ENCODE data around the gene CAP2. TPM values are rescaled to one million over a fixed set of nuclear protein-coding genes. Genes with fewer than 3 reads are reported as not detected.

Gene CAP2
- total RNA-seq, 1 experiment from 2014 or later: 11.5 TPM

DNA sequence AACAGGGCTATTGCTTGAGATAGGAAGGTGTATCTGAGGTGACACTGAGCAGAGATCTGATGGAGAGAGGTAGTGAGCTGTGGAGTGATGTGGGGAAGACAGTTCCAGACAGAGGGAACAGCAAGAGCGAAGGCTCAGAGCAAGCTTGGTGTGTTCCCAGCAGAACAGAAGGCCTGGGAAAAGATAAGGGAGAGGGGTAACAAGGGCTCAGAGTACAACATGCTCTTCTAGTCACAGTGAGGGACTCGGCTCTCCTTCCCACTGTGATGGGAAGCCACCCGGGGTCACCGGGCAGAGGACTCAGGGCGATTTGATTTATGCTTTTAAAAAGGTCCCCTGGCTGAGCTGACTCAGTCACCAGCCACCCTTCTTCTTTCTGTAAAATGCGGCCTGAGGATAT is 33.7 kb downstream of the CAP2 start:
- Histone ChIP-seq H3K23ac (ENCODE audit: insufficient read length, low read depth, low read length) (no peak overlapping the region), H3K4me1 (ENCODE audit: insufficient read depth, low read length) (no peaks in the 10 kb centered on the region), H3K18ac (ENCODE audit: insufficient read length, low read depth, low read length) (no peak overlapping the region), H3K9ac (ENCODE audit: extremely low read depth, insufficient read length, low read length) (no peak overlapping the region), H4K91ac (ENCODE audit: insufficient read length, low read depth, low read length) (no peak overlapping the region), H2AK5ac (ENCODE audit: insufficient read length, low read length) (no peak overlapping the region), H3K14ac (ENCODE audit: insufficient read depth, low read length) (no peak overlapping the region), H3K27me3 (ENCODE audit: insufficient read depth, low read length) (no peaks in the 10 kb centered on the region), H3K79me1 (ENCODE audit: insufficient read depth, low read depth, low read length, poor library complexity, severe bottlenecking) (no peaks in the 10 kb centered on the region), H2AFZ (ENCODE audit: low read length) (no peak overlapping the region), H4K5ac (ENCODE audit: insufficient read length, low read depth, low read length) (no peak overlapping the region), H3K4me2 (ENCODE audit: insufficient read depth, insufficient read length, low read length) (no peak overlapping the region), H3K56ac (ENCODE audit: insufficient read length, low read depth, low read length) (no peak overlapping the region), H2BK5ac (ENCODE audit: insufficient read length, low read length) (no peak overlapping the region), H2BK12ac (ENCODE audit: insufficient read length, low read depth, low read length) (no peak overlapping the region), H4K20me1 (ENCODE audit: control insufficient read depth, insufficient read depth, insufficient read length) (no peaks in the 10 kb centered on the region), H2BK15ac (ENCODE audit: low read depth, low read length) (no peak overlapping the region), H4K8ac (replicated peaks; ENCODE audit: insufficient read length, low read depth, low read length) (no peak overlapping the region), H3K4ac (ENCODE audit: low read depth, low read length) (no peak overlapping the region), H3K27ac (ENCODE audit: insufficient read length, low read depth, low read length) (no peak overlapping the region), H2BK120ac (ENCODE audit: low read depth, low read length, poor library complexity, severe bottlenecking) (no peak overlapping the region), H3T11ph (ENCODE audit: low read length) (no peak overlapping the region), H3K23me2 (ENCODE audit: insufficient read length, low read depth, low read length, poor library complexity, severe bottlenecking) (no peaks in the 10 kb centered on the region), H3K9me3 (ENCODE audit: control insufficient read depth, low read depth, low read length) (no peaks in the 10 kb centered on the region), H2BK20ac (ENCODE audit: low read depth, low read length, poor library complexity, severe bottlenecking) (no peak overlapping the region), H3K79me2 (ENCODE audit: insufficient read depth, low read length) (no peaks in the 10 kb centered on the region)
- H3K27me3 Mint-ChIP-seq (ENCODE audit: low read depth): no peaks in the 10 kb centered on the region
- H3K9me3 Mint-ChIP-seq: no peaks in the 10 kb centered on the region
- no peak overlapping the region; a peak in 1 of 7 replicates for H3K27ac Mint-ChIP-seq
- H3K36me3 Mint-ChIP-seq (ENCODE audit: insufficient read depth in 1 of 3, low read depth in 3 of 3): peaks cover 4 to 20% (median 12%) of the 10 kb centered on the region in 3 experiments; a peak in 6 of 7 replicates
- H3K4me3 Mint-ChIP-seq: no peak overlapping the region
- DNase-seq: no peak
- peaks cover 5% of the 10 kb centered on the region in 2 experiments for H3K4me1 Mint-ChIP-seq
- no CpG with 5 or more reads among the region's 6 CpGs for WGBS (ENCODE audit: extremely low coverage, insufficient read length, low lambda C conversion rate)
- no peak for TF ChIP-seq CTCF (conservative IDR thresholded peaks at IDR 0.05)
